ENCODE results near the gene CHRNA4. TPM values are rescaled to one million over a fixed set of nuclear protein-coding genes. Genes with fewer than 3 reads are reported as not detected.

Gene CHRNA4
- total and polyA plus RNA-seq, 2 donors (not counting 3 experiments of a cell fraction or from before 2014, with no cell fraction given), result not detected

GRCh38 chr20:63294536-63294900, 66.6 kb downstream of the CHRNA4 start:
- Histone ChIP-seq H3K4me2 (ENCODE audit: insufficient read depth, low read length) (no peak overlapping the region), H3K4me1 (ENCODE audit: control insufficient read depth, extremely low read depth, insufficient read depth, low read length) (no peaks in the 10 kb centered on the region), H3K4me3 (replicated peaks in 1 of 3; ENCODE audit: insufficient read depth in 1 of 3, low read depth in 1 of 3, low read length in 3 of 3) (no peak overlapping the region), H4K20me1 (replicated peaks; ENCODE audit: control insufficient read depth, extremely low read depth, insufficient read depth, low read length) (no peaks in the 10 kb centered on the region), H3K79me2 (ENCODE audit: control insufficient read depth, insufficient read depth, low read length) (no peaks in the 10 kb centered on the region), H2AFZ (ENCODE audit: low read depth, low read length) (no peak overlapping the region), H3K9me1 (replicated peaks; ENCODE audit: control insufficient read depth, extremely low read depth, insufficient read depth, low read length) (no peaks in the 10 kb centered on the region), H3K9ac (replicated peaks; ENCODE audit: extremely low read depth, insufficient read depth, low read length) (no peak overlapping the region), H3K27ac (ENCODE audit: insufficient read depth, low read depth, low read length) (no peak overlapping the region), H3K36me3 (ENCODE audit: control insufficient read depth in 2 of 2, extremely low read depth in 1 of 2, insufficient read depth in 2 of 2, low read length in 2 of 2) (no peaks in the 10 kb centered on the region), H3K27me3 (ENCODE audit: control insufficient read depth in 2 of 2, insufficient read depth in 2 of 2, low read length in 2 of 2) (peaks cover 8 to 12% of the 10 kb centered on the region in 2 experiments), H3K9me3 (replicated peaks; ENCODE audit: control insufficient read depth, insufficient read depth, low read length) (no peaks in the 10 kb centered on the region)
- intact Hi-C loops (cut with micrococcal nuclease) (loop anchor here (5.0 kb wide), 1 partner anchor 72 kb away; no protein-coding TSS in a partner anchor), dilution Hi-C loops (cut with MboI; ENCODE audit: extremely low pct_ligation_motif_present, low sequenced_read_pairs) (no loop called here)
- ChIA-PET POLR2A (no interaction called here), CTCF (interaction anchor here (1.5 to 7.8 kb wide), 3 partner anchors 15 to 87 kb away, joined by 4 to 45 read pairs (median 7); no protein-coding TSS in a partner anchor)
- TF ChIP-seq MYC (IDR thresholded peaks at IDR 0.05; ENCODE audit: low read depth, low read length) (no peak), POLR2AphosphoS5 (IDR thresholded peaks at IDR 0.05; ENCODE audit: insufficient read depth, low read depth, low read length) (no peak), GATA2 (IDR thresholded peaks at IDR 0.05; ENCODE audit: insufficient read depth, insufficient read length, low read depth, low read length) (no peak), JUN (IDR thresholded peaks at IDR 0.05; ENCODE audit: borderline replicate concordance, insufficient read depth, insufficient read length, low read depth) (no peak)
- TF ChIP-seq, protein P1, sequence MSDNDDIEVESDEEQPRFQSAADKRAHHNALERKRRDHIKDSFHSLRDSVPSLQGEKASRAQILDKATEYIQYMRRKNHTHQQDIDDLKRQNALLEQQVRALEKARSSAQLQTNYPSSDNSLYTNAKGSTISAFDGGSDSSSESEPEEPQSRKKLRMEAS (IDR thresholded peaks at IDR 0.05; ENCODE audit: insufficient read depth, insufficient read length), result no peak
- no TSS peak for BruUV-seq (replicated peaks)
- FAIRE-seq, result no peak
- DNase-seq (ENCODE audit: low read depth, low spot score), result no peak

DNA sequence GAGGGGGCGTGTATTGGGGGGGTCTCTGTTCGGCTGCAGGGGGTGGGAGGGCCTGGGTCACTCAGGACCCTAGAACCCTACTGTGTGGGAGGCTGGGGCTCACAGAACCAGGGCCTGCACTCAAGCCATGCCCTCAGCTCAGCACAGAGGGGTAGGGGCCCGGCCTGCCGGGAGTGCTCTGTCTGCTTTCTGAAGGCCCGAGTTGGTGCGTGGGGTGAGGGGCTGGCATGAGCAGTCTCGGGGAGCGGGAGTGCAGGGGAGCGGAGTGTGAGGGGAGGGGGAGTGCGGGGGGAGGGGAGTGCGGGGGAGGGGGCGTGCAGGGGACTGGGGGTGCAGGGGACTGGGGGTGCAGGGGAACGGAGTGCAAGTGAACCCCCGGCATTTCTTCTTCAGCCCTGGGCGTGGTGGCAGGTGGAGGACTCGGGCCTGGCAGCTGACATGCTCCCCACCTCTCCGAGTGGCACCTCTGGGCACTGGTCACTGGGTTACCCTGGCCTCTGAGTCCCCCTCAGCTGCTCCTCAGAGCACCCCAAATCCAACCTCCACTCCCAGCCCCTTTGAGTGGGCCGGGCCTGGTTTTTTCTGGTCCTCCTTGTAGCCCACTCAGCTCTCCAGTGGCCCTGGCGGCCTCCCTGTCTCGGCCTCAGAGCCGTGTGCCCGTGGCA, 67.1 kb downstream of the CHRNA4 start:
- TF ChIP-seq POLR2AphosphoS5 (IDR thresholded peaks at IDR 0.05; ENCODE audit: insufficient read depth, low read depth, low read length), result no peak
- TF ChIP-seq, protein P2, sequence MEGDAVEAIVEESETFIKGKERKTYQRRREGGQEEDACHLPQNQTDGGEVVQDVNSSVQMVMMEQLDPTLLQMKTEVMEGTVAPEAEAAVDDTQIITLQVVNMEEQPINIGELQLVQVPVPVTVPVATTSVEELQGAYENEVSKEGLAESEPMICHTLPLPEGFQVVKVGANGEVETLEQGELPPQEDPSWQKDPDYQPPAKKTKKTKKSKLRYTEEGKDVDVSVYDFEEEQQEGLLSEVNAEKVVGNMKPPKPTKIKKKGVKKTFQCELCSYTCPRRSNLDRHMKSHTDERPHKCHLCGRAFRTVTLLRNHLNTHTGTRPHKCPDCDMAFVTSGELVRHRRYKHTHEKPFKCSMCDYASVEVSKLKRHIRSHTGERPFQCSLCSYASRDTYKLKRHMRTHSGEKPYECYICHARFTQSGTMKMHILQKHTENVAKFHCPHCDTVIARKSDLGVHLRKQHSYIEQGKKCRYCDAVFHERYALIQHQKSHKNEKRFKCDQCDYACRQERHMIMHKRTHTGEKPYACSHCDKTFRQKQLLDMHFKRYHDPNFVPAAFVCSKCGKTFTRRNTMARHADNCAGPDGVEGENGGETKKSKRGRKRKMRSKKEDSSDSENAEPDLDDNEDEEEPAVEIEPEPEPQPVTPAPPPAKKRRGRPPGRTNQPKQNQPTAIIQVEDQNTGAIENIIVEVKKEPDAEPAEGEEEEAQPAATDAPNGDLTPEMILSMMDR (IDR thresholded peaks at IDR 0.05; ENCODE audit: extremely low read depth in 1 of 2, insufficient read depth in 1 of 2, low read depth in 1 of 2, low read length in 2 of 2), result no peak
- no peak for TF ChIP-seq MYC (IDR thresholded peaks at IDR 0.05; ENCODE audit: low read depth, low read length)
- no peak for TF ChIP-seq GATA2 (IDR thresholded peaks at IDR 0.05; ENCODE audit: insufficient read depth, insufficient read length, low read depth, low read length)
- TF ChIP-seq POLR2A (IDR thresholded peaks at IDR 0.05; ENCODE audit: low read depth, low read length), result no peak
- TF ChIP-seq, protein P1 (IDR thresholded peaks at IDR 0.05; ENCODE audit: insufficient read depth, insufficient read length), result no peak
- no peak for FAIRE-seq
- Histone ChIP-seq H3K4me1 (ENCODE audit: control insufficient read depth, extremely low read depth, insufficient read depth, low read length) (no peaks in the 10 kb centered on the region), H3K27me3 (ENCODE audit: control insufficient read depth in 2 of 2, insufficient read depth in 2 of 2, low read length in 2 of 2) (peaks cover 8 to 12% of the 10 kb centered on the region in 2 experiments), H3K36me3 (ENCODE audit: control insufficient read depth in 2 of 2, extremely low read depth in 1 of 2, insufficient read depth in 2 of 2, low read length in 2 of 2) (no peaks in the 10 kb centered on the region), H2AFZ (ENCODE audit: low read depth, low read length) (no peak overlapping the region), H3K9me1 (replicated peaks; ENCODE audit: control insufficient read depth, extremely low read depth, insufficient read depth, low read length) (no peaks in the 10 kb centered on the region), H3K4me3 (replicated peaks in 1 of 3; ENCODE audit: insufficient read depth in 1 of 3, low read depth in 1 of 3, low read length in 3 of 3) (no peak overlapping the region), H3K4me2 (ENCODE audit: insufficient read depth, low read length) (no peak overlapping the region), H3K27ac (ENCODE audit: insufficient read depth, low read depth, low read length) (no peak overlapping the region), H4K20me1 (replicated peaks; ENCODE audit: control insufficient read depth, extremely low read depth, insufficient read depth, low read length) (no peaks in the 10 kb centered on the region), H3K9me3 (replicated peaks; ENCODE audit: control insufficient read depth, insufficient read depth, low read length) (no peaks in the 10 kb centered on the region), H3K9ac (replicated peaks; ENCODE audit: extremely low read depth, insufficient read depth, low read length) (no peak overlapping the region), H3K79me2 (ENCODE audit: control insufficient read depth, insufficient read depth, low read length) (no peaks in the 10 kb centered on the region)
- POLR2A ChIA-PET, result no interaction called here
- no peak for DNase-seq (ENCODE audit: low read depth, low spot score)
- CTCF ChIA-PET, result interaction anchor here (1.5 to 7.8 kb wide), 3 partner anchors 16 to 87 kb away, joined by 4 to 45 read pairs (median 7); no protein-coding TSS in a partner anchor
- dilution Hi-C loops (cut with MboI; ENCODE audit: extremely low pct_ligation_motif_present, low sequenced_read_pairs), result no loop called here
- no TSS peak for BruUV-seq (replicated peaks)
- intact Hi-C loops (cut with micrococcal nuclease), result loop anchor here (5.0 kb wide), 1 partner anchor 72 kb away; no protein-coding TSS in a partner anchor

Data from endothelial cell of umbilical vein (primary cell).